ENCODE measurements around the gene LYPLA2. TPM values are rescaled to one million over a fixed set of nuclear protein-coding genes. Genes with fewer than 3 reads are reported as not detected.
A peak's percentile ranks its signal among the peaks of the same experiment; 100 is the strongest.
"Not testable (repeated sequence)": the region's sequence is repeated elsewhere in the genome, so short reads cannot be mapped to it uniquely, and the experiment has no call there.

The LYPLA2 gene
- total RNA-seq, 4 donors from 2014 or later: 31.3 to 75.4 (median 60.6) TPM

GRCh38 chr1:23825076-23825761, 34.3 kb downstream of the LYPLA2 start, which contains the start of gene HMGCL:
Gene HMGCL (minus strand): TSS chr1:23825429. CDS start chr1:23825415, 14 bp downstream.
- Histone ChIP-seq H3K4me1 (peaks cover 0 to 7% of the 10 kb centered on the region in 2 donors), H3K9me3 (no peaks in the 10 kb centered on the region), H3K27me3 (no peaks in the 10 kb centered on the region), H3K36me3 (no peaks in the 10 kb centered on the region), H3K27ac (peak within 1 kb of the TSS; percentile 91 to 99 (median 91)), H3K4me3 (replicated peaks in 1 of 3) (peak within 1 kb of the TSS; percentile 84 to 97 (median 87))
- intact Hi-C loops (cut with DNase I): loop anchor here (5.0 kb wide), 1 partner anchor 42 kb away; the partner anchor contains the start of gene FUCA1
- 0 to 1% methylated on average over 10 to 24 of the region's 42 CpGs for WGBS, 2 donors
- peak; percentile 94 to 95 for DNase-seq
- TF ChIP-seq CTCF (IDR thresholded peaks at IDR 0.05): no peak
- peak in 1 of 2 donors; percentile 91 for TF ChIP-seq POLR2A (IDR thresholded peaks at IDR 0.05)

- Histone ChIP-seq H3K9me3 (no peaks in the 10 kb centered on the region), H3K4me3 (replicated peaks in 1 of 3) (peak overlapping the region in 2 of 3 donors; percentile 10 to 84), H3K27ac (peak overlapping the region; percentile 91 to 99 (median 91)), H3K36me3 (no peaks in the 10 kb centered on the region), H3K27me3 (no peaks in the 10 kb centered on the region), H3K4me1 (peaks cover 0 to 7% of the 10 kb centered on the region in 2 donors)
- DNase-seq: peak in 1 of 2 donors; percentile 7
- TF ChIP-seq CTCF (IDR thresholded peaks at IDR 0.05): no peak
- TF ChIP-seq POLR2A (IDR thresholded peaks at IDR 0.05): no peak
- intact Hi-C loops (cut with DNase I): loop anchor here (5.0 kb wide), 1 partner anchor 41 kb away; the partner anchor contains the start of gene FUCA1
- WGBS, 2 donors: 50 to 58% methylated on average over 24 of the region's 24 CpGs
Observed at GRCh38 chr1:23825762-23826522, 35.0 kb downstream of the LYPLA2 start.

GRCh38 chr1:23826590-23826989, 35.6 kb downstream of the LYPLA2 start:
- H3K9me3 ChIP-seq; H3K4me1 ChIP-seq; DNase-seq; H3K36me3 ChIP-seq; H3K27ac ChIP-seq; H3K27me3 ChIP-seq; H3K4me3 ChIP-seq (replicated peaks in 1 of 3): not testable (repeated sequence)
- 96 to 99% methylated on average over 13 of the region's 13 CpGs for WGBS, 2 donors
- intact Hi-C loops (cut with DNase I): loop anchor here (5.0 kb wide), 1 partner anchor 41 kb away; the partner anchor contains the start of gene FUCA1

GRCh38 chr1:23827717-23828116, 36.8 kb downstream of the LYPLA2 start:
- intact Hi-C loops (cut with DNase I): loop anchor here (5.0 kb wide), 1 partner anchor 40 kb away; the partner anchor contains the start of gene FUCA1
- 75 to 90% methylated on average over 1 of the region's 1 CpG for WGBS, 2 donors
- TF ChIP-seq POLR2A (IDR thresholded peaks at IDR 0.05) (no peak), CTCF (IDR thresholded peaks at IDR 0.05) (no peak)
- Histone ChIP-seq H3K4me3 (replicated peaks in 1 of 3) (no peak overlapping the region), H3K9me3 (no peaks in the 10 kb centered on the region), H3K4me1 (peaks cover 0 to 7% of the 10 kb centered on the region in 2 donors), H3K36me3 (no peaks in the 10 kb centered on the region), H3K27ac (no peak overlapping the region), H3K27me3 (no peaks in the 10 kb centered on the region)
- no peak for DNase-seq

GRCh38 chr1:23834156-23834555, 43.2 kb downstream of the LYPLA2 start:
- H3K4me1 ChIP-seq; H3K4me3 ChIP-seq (replicated peaks in 1 of 3); H3K36me3 ChIP-seq; DNase-seq; intact Hi-C loops (cut with DNase I); H3K27ac ChIP-seq; H3K9me3 ChIP-seq; H3K27me3 ChIP-seq: not testable (repeated sequence)
- 83 to 84% methylated on average over 6 of the region's 6 CpGs for WGBS, 2 donors

Data from thyroid gland (tissue), 4 donors.